Putamen (tissue), 1 donor: ENCODE data around the gene GABRB3.
A peak's percentile ranks its signal among the peaks of the same experiment; 100 is the strongest.

Source experiments
- DNase-seq: peaks from one replicate; pipeline ENCODE4 v3.0.0-alpha.2; 2016; ENCODE audit warnings: low spot score

GABRB3 gene

GRCh38 chr15:26630857-26631256 lies 142.0 kb downstream of the GABRB3 start:
- DNase-seq = no peak

GRCh38 chr15:26628879-26629529 lies 143.9 kb downstream of the GABRB3 start:
- no peak for DNase-seq

GRCh38 chr15:26628071-26628470 lies 144.8 kb downstream of the GABRB3 start:
- DNase-seq = no peak

- DNase-seq = no peak
These were observed 148.7 kb downstream of the GABRB3 start for GRCh38 chr15:26624128-26624527.

GRCh38 chr15:26623071-26623470 lies 149.8 kb downstream of the GABRB3 start:
- DNase-seq = no peak

GRCh38 chr15:26621816-26622215 lies 151.1 kb downstream of the GABRB3 start:
- no peak for DNase-seq

- no peak for DNase-seq
These were observed 152.1 kb downstream of the GABRB3 start for GRCh38 chr15:26620528-26621458.

GRCh38 chr15:26615927-26616302 lies 157.0 kb downstream of the GABRB3 start:
- DNase-seq = no peak

- no peak for DNase-seq
These were observed 157.5 kb downstream of the GABRB3 start for GRCh38 chr15:26615188-26615926.

GRCh38 chr15:26614734-26615133 lies 158.1 kb downstream of the GABRB3 start:
- DNase-seq = no peak

- DNase-seq = no peak
These were observed 174.2 kb downstream of the GABRB3 start for GRCh38 chr15:26598704-26599103.

GRCh38 chr15:26595611-26596010 lies 177.3 kb downstream of the GABRB3 start:
- DNase-seq = no peak

- no peak for DNase-seq
These were observed 182.2 kb downstream of the GABRB3 start for GRCh38 chr15:26590676-26591075.

GRCh38 chr15:26582840-26583239 lies 190.0 kb downstream of the GABRB3 start:
- no peak for DNase-seq

GRCh38 chr15:26580943-26581342 lies 191.9 kb downstream of the GABRB3 start:
- no peak for DNase-seq

GRCh38 chr15:26572602-26573350 lies 200.1 kb downstream of the GABRB3 start:
- DNase-seq = peak; percentile 58

- DNase-seq = no peak
These were observed 201.5 kb downstream of the GABRB3 start for GRCh38 chr15:26571346-26571745.

GRCh38 chr15:26565542-26565941 lies 207.3 kb downstream of the GABRB3 start:
- DNase-seq = no peak

GRCh38 chr15:26564361-26564760 lies 208.5 kb downstream of the GABRB3 start:
- no peak for DNase-seq

- no peak for DNase-seq
These were observed 210.5 kb downstream of the GABRB3 start for GRCh38 chr15:26562336-26562735.

- no peak for DNase-seq
These were observed 211.0 kb downstream of the GABRB3 start for GRCh38 chr15:26561896-26562295.

- no peak for DNase-seq
These were observed 211.7 kb downstream of the GABRB3 start for GRCh38 chr15:26561130-26561529.
